ENCODE data around the gene S100A6.
"Not testable (repeated sequence)": the region's sequence is repeated elsewhere in the genome, so short reads cannot be mapped to it uniquely, and the experiment has no call there.

The S100A6 gene

GRCh38 chr1:153535242-153536011, at the start of gene S100A6:
Gene S100A6, minus strand, starts transcription at chr1:153535991. Its CDS starts 652 bp downstream, at chr1:153535339.
- TF ChIP-seq, protein P1, sequence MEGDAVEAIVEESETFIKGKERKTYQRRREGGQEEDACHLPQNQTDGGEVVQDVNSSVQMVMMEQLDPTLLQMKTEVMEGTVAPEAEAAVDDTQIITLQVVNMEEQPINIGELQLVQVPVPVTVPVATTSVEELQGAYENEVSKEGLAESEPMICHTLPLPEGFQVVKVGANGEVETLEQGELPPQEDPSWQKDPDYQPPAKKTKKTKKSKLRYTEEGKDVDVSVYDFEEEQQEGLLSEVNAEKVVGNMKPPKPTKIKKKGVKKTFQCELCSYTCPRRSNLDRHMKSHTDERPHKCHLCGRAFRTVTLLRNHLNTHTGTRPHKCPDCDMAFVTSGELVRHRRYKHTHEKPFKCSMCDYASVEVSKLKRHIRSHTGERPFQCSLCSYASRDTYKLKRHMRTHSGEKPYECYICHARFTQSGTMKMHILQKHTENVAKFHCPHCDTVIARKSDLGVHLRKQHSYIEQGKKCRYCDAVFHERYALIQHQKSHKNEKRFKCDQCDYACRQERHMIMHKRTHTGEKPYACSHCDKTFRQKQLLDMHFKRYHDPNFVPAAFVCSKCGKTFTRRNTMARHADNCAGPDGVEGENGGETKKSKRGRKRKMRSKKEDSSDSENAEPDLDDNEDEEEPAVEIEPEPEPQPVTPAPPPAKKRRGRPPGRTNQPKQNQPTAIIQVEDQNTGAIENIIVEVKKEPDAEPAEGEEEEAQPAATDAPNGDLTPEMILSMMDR (IDR thresholded peaks at IDR 0.05; ENCODE audit: borderline replicate concordance, insufficient read depth, low read depth, low read length): no peak
- peak within 1 kb of the TSS; percentile 47 for H3K4me3 ChIP-seq (ENCODE audit: low read depth, low read length)

- TF ChIP-seq, protein P1 (IDR thresholded peaks at IDR 0.05; ENCODE audit: borderline replicate concordance, insufficient read depth, low read depth, low read length): no peak
- H3K4me3 ChIP-seq (ENCODE audit: low read depth, low read length): no peak overlapping the region
Measured at GRCh38 chr1:153585006-153585405, 49.2 kb upstream of the S100A6 start.

DNA sequence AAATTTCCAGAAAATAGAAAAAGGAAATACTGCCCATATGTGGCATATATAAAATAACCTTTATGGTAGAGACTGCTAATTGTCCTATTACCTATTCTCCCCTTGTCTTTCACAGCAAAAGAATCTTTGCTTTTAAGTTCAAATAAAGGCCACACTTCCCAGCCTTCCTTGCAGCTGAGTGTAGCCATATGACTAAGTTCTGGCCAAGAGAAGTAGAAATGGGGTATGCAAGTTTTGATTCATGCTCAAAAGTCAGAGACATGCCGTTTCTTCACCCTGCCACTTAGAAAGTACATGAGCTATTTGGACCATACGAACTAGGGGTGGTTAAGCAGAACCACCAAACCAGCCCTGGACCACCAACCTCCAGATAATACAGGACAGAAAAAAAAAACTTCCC, 48.2 kb upstream of the S100A6 start:
- TF ChIP-seq, protein P1 (IDR thresholded peaks at IDR 0.05; ENCODE audit: borderline replicate concordance, insufficient read depth, low read depth, low read length): no peak
- H3K4me3 ChIP-seq (ENCODE audit: low read depth, low read length): no peak overlapping the region

GRCh38 chr1:153583514-153583913, 47.7 kb upstream of the S100A6 start:
- H3K4me3 ChIP-seq (ENCODE audit: low read depth, low read length): not testable (repeated sequence)

DNA sequence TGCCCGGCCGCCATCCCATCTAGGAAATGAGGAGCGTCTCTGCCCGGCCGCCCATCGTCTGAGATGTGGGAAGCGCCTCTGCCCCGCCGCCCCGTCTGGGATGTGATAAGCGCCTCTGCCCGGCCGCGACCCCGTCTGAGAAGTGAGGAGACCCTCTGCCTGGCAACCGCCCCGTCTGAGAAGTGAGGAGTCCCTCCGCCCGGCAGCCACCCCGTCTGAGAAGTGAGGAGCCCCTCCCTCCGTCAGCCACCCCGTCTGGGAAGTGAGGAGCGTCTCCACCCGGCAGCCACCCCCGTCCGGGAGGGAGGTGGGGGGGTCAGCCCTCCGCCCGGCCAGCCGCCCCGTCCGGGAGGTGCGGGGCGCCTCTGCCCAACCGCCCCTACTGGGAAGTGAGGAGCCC, 47.0 kb upstream of the S100A6 start:
- not testable (repeated sequence) for H3K4me3 ChIP-seq (ENCODE audit: low read depth, low read length)

DNA sequence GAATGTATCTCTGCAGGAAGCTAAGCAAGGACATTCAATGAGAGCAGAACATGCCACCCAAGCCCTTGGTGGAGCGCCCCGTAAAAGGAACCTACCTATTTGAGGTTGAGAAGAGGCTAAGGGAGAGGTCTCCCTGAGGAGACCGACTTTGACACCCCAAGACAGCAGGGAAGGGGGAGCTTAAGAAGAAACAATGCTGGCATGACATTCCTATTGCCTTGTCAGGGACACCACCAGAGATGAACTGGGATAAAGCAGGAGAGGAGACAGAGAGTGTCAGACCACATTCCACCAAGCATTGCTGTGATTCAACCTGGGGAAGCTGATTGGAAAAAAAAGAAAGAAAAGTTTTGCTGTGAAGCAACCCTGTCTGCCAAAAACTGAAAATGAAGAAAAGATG, 43.1 kb upstream of the S100A6 start:
- no peak overlapping the region for H3K4me3 ChIP-seq (ENCODE audit: low read depth, low read length)
- TF ChIP-seq, protein P1 (IDR thresholded peaks at IDR 0.05; ENCODE audit: borderline replicate concordance, insufficient read depth, low read depth, low read length): no peak

DNA sequence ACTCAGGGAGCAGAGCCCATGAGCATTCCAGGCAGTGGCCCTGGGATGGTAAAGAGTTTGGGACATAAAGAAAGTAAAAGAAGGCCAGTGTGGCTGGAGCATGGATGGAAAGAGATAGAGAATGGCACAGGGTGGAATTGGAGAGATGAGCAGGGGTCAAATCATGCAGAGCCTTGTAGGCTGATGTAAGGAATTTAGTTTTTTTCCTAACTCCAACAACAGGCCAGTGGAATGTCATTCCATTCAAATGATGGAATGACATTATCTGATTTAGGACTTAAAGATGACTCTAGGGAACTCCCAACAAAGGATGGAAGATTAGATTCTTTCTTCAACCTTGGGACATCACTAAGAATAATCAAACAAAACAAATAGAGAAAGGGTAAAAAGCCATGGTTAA, 42.7 kb upstream of the S100A6 start:
- H3K4me3 ChIP-seq (ENCODE audit: low read depth, low read length): no peak overlapping the region
- TF ChIP-seq, protein P1 (IDR thresholded peaks at IDR 0.05; ENCODE audit: borderline replicate concordance, insufficient read depth, low read depth, low read length): no peak

GRCh38 chr1:153577624-153578051, 41.8 kb upstream of the S100A6 start:
- TF ChIP-seq, protein P1 (IDR thresholded peaks at IDR 0.05; ENCODE audit: borderline replicate concordance, insufficient read depth, low read depth, low read length): no peak
- H3K4me3 ChIP-seq (ENCODE audit: low read depth, low read length): no peak overlapping the region
